Endometrial microvascular endothelial cells (primary cell): ENCODE measurements around the gene CXCL8. TPM values are rescaled to one million over a fixed set of nuclear protein-coding genes. Genes with fewer than 3 reads are reported as not detected.

Source experiments
- in situ Hi-C: cut with HindIII; loops from 2 replicates; pipeline ENCODE4 v1.10.0; 2017; ENCODE audit warnings: low sequenced_read_pairs, low pct_unique_long_range_greater_than_20kb; ENCODE audit errors: inconsistent ontology term
- total RNA-seq: library from RNA; depleted of rRNA; stranded (reverse); fragments of >200 nt; gene quantifications from one replicate; pipeline ENCODE4 v1.2.3, GENCODE V29; 2015; ENCODE audit errors: inconsistent ontology term

The CXCL8 gene
- total RNA-seq, 1 donor from 2014 or later, result 422 TPM

DNA sequence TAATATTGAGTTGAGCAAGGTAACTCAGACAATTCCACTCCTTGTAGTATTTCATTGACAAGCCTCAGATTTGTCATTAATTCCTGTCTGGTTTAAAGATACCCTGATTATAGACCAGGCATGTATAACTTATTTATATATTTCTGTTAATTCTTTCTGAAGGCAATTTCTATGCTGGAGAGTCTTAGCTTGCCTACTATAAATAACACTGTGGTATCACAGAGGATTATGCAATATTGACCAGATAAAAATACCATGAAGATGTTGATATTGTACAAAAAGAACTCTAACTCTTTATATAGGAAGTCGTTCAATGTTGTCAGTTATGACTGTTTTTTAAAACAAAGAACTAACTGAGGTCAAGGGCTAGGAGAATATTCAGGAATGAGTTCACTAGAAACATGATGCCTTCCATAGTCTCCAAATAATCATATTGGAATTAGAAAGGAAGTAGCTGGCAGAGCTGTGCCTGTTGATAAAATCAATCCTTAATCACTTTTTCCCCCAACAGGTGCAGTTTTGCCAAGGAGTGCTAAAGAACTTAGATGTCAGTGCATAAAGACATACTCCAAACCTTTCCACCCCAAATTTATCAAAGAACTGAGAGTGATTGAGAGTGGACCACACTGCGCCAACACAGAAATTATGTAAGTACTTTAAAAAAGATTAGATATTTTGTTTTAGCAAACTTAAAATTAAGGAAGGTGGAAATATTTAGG lies 821 bp downstream of the CXCL8 start:
- in situ Hi-C loops, result no loop called here

DNA sequence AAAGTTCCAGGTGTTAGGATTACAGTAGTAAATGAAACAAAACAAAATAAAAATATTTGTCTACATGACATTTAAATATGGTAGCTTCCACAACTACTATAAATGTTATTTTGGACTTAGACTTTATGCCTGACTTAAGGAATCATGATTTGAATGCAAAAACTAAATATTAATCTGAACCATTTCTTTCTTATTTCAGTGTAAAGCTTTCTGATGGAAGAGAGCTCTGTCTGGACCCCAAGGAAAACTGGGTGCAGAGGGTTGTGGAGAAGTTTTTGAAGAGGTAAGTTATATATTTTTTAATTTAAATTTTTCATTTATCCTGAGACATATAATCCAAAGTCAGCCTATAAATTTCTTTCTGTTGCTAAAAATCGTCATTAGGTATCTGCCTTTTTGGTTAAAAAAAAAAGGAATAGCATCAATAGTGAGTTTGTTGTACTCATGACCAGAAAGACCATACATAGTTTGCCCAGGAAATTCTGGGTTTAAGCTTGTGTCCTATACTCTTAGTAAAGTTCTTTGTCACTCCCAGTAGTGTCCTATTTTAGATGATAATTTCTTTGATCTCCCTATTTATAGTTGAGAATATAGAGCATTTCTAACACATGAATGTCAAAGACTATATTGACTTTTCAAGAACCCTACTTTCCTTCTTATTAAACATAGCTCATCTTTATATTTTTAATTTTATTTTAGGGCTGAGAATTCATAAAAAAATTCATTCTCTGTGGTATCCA lies 1.6 kb downstream of the CXCL8 start:
- in situ Hi-C loops, result no loop called here

DNA sequence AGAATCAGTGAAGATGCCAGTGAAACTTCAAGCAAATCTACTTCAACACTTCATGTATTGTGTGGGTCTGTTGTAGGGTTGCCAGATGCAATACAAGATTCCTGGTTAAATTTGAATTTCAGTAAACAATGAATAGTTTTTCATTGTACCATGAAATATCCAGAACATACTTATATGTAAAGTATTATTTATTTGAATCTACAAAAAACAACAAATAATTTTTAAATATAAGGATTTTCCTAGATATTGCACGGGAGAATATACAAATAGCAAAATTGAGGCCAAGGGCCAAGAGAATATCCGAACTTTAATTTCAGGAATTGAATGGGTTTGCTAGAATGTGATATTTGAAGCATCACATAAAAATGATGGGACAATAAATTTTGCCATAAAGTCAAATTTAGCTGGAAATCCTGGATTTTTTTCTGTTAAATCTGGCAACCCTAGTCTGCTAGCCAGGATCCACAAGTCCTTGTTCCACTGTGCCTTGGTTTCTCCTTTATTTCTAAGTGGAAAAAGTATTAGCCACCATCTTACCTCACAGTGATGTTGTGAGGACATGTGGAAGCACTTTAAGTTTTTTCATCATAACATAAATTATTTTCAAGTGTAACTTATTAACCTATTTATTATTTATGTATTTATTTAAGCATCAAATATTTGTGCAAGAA lies 2.3 kb downstream of the CXCL8 start:
- in situ Hi-C loops, result no loop called here

DNA sequence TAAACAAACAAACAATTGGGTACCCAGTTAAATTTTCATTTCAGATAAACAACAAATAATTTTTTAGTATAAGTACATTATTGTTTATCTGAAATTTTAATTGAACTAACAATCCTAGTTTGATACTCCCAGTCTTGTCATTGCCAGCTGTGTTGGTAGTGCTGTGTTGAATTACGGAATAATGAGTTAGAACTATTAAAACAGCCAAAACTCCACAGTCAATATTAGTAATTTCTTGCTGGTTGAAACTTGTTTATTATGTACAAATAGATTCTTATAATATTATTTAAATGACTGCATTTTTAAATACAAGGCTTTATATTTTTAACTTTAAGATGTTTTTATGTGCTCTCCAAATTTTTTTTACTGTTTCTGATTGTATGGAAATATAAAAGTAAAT lies 2.9 kb downstream of the CXCL8 start:
- in situ Hi-C loops, result no loop called here

DNA sequence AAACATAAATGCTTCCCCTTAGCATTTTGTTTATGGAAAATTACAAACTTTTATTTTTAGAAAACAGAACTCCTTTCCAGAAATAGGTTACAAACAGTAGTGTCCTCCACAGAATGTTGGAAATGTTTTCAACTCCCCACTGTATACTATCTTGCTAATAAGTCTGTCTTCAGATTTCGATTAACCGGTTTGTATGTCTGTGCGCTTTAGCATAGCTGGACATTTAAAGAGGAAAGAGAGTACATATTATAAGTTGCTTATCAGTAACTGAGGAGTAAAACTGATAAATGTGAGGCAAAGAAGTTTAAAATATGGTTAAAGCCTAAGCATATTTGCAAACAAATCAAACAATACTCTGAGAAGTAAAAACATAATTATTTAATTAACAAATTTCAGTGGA lies 3.4 kb downstream of the CXCL8 start:
- in situ Hi-C loops, result no loop called here

DNA sequence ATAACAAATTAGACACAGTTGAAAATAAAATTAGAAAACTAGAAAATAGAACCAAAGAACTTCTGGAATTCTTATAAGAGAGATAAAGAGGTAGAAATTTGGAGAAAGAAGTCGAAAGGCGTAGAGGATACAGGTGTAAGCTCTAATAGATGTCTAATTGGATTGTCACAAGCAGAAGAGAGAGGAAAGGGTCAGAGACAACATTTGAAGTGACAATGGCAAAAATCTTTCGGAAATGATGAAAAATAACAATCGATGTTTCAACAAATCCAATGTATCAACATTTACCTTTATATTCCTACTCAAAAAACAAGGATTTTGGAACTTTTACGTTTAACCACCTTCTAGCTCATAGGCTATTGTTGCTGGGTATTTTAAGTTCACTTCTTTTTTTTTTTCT lies 3.8 kb downstream of the CXCL8 start:
- in situ Hi-C loops, result no loop called here

DNA sequence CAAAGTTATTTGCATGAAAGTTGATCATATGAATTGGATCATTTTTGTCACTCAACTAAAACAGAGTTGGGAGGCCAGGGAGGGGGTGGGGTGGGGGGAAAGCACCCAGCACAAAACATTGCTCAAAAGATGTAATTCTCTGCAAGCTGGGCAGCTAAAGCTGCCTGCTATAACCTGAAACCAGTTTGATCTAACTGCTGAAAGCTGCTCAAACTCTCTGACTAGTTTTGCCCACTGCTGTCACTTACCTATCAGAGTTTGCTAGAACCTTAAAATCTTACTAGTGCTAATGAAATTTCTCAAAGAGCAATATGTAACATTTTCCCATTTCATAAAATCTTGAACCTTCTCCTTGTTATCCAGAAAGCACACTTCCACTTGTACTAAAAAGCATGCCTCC lies 10.4 kb downstream of the CXCL8 start:
- in situ Hi-C loops, result no loop called here

DNA sequence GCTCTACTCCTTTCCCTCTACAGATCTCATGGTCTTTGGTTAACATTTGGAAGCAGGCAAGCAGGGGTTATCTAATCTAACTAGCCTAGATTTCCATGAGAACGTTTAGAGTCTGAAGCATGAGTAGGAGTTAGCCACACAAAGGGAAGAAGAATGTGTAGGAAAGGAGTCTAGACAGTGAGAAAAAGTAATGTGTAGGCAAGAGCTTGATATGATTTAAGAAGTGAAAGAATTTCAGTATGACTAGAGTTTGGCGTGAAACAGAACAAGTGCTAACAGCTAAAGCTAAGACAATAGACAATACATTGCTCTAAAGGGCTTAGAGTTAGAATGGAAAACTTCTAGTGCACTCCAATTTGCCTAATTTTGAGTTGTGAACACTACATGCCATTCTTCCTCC lies 10.8 kb downstream of the CXCL8 start:
- in situ Hi-C loops, result no loop called here

DNA sequence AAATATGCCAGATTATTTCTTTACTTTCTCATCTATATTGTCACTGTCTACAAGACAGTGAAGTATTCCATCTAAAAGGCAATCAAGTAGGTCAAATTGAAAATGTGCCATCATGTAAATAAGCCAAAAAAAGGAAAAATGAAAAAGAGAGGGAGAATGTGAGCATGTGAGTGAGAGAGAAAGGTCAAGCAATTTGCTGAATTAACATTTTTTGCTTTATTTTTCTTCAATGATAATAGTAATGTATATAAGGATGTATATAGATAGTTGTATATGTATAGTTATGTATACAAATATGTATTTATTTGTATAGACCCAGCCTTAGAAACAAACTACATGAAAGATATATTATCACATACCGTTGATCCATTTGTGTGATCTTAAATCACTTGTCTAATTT lies 11.5 kb downstream of the CXCL8 start:
- in situ Hi-C loops, result no loop called here

DNA sequence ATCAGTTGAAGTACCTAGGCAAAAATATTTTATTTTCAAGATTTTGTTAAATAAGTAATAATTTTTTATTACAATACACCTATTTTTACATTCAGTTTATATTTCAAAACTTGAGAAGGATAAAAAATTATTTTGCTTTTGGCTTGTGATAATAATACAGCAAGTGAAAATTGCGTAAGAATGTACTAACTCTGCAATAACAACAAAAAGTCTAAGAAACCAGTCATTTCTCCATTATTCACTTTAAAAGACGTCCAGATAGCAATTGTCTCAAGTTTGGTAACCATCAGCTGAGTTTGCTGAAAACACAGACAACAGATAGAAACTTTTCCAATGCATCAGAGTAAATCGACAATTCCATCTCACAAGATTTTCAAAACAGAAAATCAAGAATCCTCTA lies 12.1 kb downstream of the CXCL8 start:
- in situ Hi-C loops, result no loop called here

DNA sequence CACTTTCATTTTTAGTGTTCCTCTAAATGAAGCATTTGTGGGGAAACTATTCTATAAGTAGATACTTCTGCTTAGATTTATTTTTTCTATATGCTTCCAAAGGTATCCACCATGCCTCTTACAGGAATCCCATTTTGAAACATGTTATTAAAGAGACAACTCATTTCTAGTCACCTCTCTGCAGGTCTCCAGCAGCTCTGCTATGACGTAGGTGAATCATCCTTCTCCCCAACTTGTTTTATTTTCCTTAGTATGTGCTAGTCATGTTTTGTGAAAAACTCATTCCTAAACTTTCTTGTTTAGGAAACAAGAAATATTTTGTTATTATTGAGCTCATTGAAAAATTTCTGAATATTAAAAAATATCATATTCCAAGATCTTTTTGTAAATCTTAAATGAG lies 12.8 kb downstream of the CXCL8 start:
- in situ Hi-C loops, result no loop called here

DNA sequence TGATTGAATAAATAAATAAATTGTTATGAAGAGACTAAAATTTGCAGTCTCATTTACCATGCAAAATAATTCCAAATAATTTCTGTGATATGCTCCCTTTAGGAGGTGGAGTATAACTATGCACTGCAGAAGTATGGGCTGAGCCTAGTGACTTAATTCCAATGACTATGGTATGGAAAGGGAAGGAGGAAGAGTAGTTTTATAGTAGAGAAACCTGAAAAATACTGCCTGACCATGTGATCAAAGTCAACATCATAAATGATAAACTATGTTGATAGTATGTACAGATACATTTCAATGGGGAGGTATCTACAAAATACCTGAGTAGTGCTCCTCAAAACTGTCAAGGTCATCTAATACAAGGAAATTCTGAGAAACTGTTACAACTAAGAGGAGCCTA lies 14.6 kb downstream of the CXCL8 start:
- in situ Hi-C loops, result no loop called here

DNA sequence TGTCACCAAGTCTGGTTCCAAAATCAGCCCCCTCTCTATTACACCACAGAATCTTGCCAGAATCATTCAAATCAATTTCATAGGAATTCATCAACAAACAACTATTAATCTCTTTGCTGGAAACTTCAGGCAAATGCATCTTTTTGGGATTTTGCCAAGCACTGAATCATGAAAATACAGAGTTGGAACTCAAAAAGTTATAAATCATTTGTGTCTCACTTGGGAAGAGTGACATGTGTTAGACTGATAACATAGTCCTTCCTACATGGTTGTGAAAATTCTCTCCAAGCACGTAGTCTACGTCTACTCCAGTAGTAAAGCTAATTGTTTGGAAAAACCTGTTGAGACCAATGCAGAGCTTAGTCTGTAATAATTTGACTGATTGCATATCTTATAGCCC lies 19.0 kb downstream of the CXCL8 start:
- in situ Hi-C loops, result no loop called here

DNA sequence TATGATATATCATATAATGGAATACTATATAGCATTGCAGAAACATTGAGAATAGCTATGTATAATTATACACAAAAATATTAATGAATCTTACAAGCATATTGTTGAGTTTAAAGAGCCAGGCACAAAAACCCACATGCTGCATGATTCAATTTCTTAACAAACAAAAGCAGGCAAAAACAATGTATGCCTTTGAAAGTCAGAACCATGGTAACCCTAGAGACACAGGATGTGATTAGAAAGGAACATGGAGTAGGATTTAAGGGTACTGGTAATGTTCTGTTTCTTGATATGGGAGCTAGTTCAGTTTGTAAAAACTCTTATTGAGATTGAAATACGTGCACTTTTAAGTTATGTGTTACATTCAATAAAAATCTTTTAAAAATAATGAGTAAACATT lies 21.5 kb downstream of the CXCL8 start:
- in situ Hi-C loops, result no loop called here

DNA sequence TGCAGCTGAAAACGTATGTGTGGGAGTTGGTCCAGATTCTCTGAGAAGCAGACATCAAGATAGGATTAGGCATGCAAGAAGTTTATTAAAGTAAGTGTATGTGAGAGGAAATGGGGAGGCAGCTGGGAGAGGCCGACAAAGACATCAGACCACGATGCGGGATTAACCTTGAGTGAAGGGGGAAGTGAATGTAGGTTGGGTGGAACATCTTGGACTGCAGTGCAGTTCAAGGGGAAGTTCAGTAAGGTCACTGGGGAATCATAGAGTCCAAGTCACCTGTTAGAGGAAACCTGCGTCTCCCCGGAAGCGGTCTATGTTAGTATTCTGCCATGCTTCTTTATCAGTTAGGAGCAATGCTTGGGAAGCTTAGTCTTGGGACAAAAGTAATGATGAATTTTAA lies 22.0 kb downstream of the CXCL8 start:
- in situ Hi-C loops, result no loop called here

DNA sequence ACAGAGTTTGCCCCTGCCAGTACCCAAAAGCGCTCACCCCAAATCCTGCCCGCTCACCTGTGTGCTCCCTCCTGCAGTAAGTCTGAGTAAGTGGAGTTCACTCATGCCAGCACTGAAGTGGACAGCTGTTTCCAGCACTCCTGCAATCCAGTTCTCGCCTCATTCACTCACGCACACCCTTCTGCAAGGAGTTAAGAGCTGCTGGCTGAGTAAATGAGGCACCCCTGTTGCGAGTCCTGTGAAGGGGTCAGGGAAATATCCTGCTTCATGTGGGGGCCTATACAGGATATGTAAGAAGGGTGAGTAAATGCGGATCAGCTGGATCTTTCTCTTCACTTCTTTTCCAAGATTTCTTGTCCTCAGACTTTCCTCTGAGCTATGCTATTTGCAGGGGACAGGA lies 23.5 kb downstream of the CXCL8 start:
- in situ Hi-C loops, result no loop called here

DNA sequence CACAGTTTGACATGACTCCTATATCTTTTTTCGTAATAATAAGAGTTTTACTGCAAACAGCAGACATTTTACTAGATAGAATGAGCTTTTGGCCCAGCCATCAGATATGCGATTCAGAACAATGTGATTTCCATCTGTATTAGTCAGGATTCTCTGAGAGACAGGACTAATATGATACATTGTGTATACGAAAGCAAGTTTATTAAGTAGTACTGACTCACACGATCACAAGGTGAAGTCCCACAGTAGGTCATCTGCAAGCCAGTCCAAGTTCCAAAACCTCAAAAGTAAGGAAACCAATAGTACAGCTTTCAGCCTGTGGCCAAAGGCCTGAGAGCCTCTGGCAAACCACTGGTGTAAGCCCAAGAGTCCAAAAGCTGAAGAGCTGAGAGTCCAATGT lies 24.1 kb downstream of the CXCL8 start:
- in situ Hi-C loops, result no loop called here

DNA sequence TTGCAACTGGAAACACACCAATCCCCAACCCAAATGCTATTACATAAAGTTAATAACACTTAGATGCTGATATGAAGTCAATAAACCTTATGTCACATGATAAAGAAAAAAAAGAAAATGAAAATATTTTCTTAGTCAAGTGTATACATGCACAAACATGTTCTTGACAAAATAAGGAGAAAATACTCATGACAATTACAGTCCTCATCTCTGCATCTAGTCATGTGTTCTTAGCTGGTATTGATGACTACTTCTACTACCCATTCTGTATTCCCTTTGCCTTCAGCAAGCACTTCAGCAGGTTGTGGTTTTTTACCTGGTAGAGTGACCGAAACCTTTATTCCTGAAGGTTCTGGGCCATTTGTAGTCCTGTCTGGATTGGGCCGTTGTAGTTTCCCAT lies 24.9 kb downstream of the CXCL8 start:
- in situ Hi-C loops, result no loop called here

DNA sequence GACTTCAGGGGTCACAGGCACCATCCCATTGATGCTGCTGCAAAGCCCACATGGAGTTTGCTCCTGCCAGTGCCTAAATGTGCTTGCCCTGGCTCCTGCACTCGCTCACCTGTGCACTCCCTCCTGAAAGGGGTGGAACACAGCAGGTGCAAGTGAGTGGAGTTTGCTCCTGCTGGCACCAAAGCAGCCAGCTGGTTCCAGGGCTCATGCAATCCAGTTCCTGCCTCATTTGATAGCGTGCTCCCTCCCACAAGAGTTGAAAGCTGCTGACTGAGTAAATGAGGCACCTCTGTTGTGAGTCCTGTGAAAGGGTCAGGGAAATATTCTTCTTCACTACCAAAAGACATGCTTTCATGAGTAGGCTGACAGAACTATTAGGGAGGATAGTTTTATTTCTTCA lies 30.5 kb downstream of the CXCL8 start:
- in situ Hi-C loops, result no loop called here

DNA sequence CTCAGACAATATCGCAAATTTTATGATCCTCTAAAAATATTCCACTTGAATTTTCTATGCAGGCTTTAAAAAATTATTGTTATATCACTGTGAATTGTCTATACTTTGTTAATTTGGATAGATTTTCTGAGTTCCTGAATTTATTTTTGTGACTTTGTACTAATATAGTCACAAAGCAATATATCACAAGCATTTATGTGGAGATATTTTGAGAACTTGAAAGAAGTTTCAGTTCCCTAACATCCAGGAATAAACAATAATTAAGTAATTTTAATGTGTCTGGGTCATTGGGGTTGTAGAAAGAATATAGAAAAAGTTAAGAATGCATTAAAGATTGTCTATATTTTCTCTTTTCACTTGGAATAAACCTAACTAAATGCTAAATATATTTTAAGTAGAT lies 32.0 kb downstream of the CXCL8 start:
- in situ Hi-C loops, result no loop called here
